IPS DF 6.9 (cell line): Measurements from ENCODE around the gene UBALD1.

Experiments used
- DNase-seq: peaks from one replicate; pipeline ENCODE4 v3.0.0-alpha.2; 2013; ENCODE audit warnings: low read depth, low spot score
- H3K27ac ChIP-seq: one replicate; pipeline ENCODE4 v1.5.1; 2013; ENCODE audit warnings: low read length, control low read depth
- H3K27me3 ChIP-seq: 2 replicates; pipeline ENCODE4 v1.6.1; 2013; ENCODE audit warnings: mild to moderate bottlenecking, low read length; ENCODE audit not compliant: control insufficient read depth, insufficient read depth
- H3K36me3 ChIP-seq: 2 replicates; pipeline ENCODE4 v1.6.1; 2013; ENCODE audit warnings: low read length; ENCODE audit not compliant: control insufficient read depth, insufficient read depth
- H3K4me1 ChIP-seq: 2 replicates; pipeline ENCODE4 v1.6.1; 2013; ENCODE audit warnings: low read length; ENCODE audit not compliant: control insufficient read depth, insufficient read depth
- H3K4me3 ChIP-seq: 2 replicates; pipeline ENCODE4 v1.5.1; 2013; ENCODE audit warnings: mild to moderate bottlenecking, low read length
- H3K9me3 ChIP-seq: 2 replicates; pipeline ENCODE4 v1.6.1; 2013; ENCODE audit warnings: low read length, inconsistent platforms; ENCODE audit not compliant: control insufficient read depth, insufficient read depth
- WGBS: extraction: QIAGEN DNeasy Blood & Tissue Kit; methylation state at CpG from one replicate; pipeline ENCODE4 v1.1.7; 2013; ENCODE audit warnings: mixed read lengths, missing lambda C conversion rate; ENCODE audit not compliant: insufficient read length, insufficient coverage; 5-methylcytosine and 5-hydroxymethylcytosine counted together

Gene UBALD1

GRCh38 chr16:4641895-4642294, 27.2 kb upstream of the UBALD1 start:
- no peaks in the 10 kb centered on the region; the same call in 1 of the 2 replicates for H3K4me1 ChIP-seq
- no peaks in the 10 kb centered on the region for H3K9me3 ChIP-seq
- DNase-seq: no peak
- H3K27ac ChIP-seq: no peak overlapping the region
- no peak overlapping the region for H3K4me3 ChIP-seq
- H3K27me3 ChIP-seq: no peaks in the 10 kb centered on the region
- H3K36me3 ChIP-seq: peaks cover 3% of the 10 kb centered on the region; the same call in 1 of the 2 replicates
- no CpG with 5 or more reads among the region's 14 CpGs for WGBS

DNA sequence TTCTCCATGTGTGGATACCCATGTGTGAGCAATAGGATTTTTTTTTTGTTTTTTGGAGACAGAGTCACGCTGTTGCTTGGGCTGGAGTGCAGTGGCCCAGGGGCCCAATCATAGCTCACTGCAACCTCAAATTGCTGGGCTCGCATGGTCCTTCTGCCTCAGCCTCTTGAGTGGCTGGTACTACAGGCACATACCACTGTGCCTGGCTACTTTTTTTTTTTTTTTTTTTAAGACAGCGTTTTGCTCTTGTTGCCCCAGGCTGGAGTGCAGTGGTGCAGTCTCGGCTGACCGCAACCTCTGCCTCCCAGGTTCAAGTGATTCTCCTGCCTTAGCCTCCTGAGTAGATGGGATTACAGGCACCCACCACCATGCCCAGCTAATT, 26.6 kb upstream of the UBALD1 start:
- no peak overlapping the region for H3K4me3 ChIP-seq
- no peak overlapping the region for H3K27ac ChIP-seq
- WGBS: no CpG with 5 or more reads among the region's 5 CpGs
- no peaks in the 10 kb centered on the region for H3K27me3 ChIP-seq
- peaks cover 3% of the 10 kb centered on the region; the same call in 1 of the 2 replicates for H3K36me3 ChIP-seq
- no peaks in the 10 kb centered on the region for H3K9me3 ChIP-seq
- no peak for DNase-seq
- H3K4me1 ChIP-seq: no peaks in the 10 kb centered on the region; the same call in 1 of the 2 replicates

GRCh38 chr16:4640572-4641305, 26.1 kb upstream of the UBALD1 start:
- no CpG with 5 or more reads among the region's 19 CpGs for WGBS
- H3K36me3 ChIP-seq: peaks cover 3% of the 10 kb centered on the region; the same call in 1 of the 2 replicates
- H3K9me3 ChIP-seq: no peaks in the 10 kb centered on the region
- H3K27me3 ChIP-seq: no peaks in the 10 kb centered on the region
- H3K27ac ChIP-seq: no peak overlapping the region
- no peak overlapping the region for H3K4me3 ChIP-seq
- H3K4me1 ChIP-seq: no peaks in the 10 kb centered on the region; the same call in 1 of the 2 replicates
- DNase-seq: no peak

DNA sequence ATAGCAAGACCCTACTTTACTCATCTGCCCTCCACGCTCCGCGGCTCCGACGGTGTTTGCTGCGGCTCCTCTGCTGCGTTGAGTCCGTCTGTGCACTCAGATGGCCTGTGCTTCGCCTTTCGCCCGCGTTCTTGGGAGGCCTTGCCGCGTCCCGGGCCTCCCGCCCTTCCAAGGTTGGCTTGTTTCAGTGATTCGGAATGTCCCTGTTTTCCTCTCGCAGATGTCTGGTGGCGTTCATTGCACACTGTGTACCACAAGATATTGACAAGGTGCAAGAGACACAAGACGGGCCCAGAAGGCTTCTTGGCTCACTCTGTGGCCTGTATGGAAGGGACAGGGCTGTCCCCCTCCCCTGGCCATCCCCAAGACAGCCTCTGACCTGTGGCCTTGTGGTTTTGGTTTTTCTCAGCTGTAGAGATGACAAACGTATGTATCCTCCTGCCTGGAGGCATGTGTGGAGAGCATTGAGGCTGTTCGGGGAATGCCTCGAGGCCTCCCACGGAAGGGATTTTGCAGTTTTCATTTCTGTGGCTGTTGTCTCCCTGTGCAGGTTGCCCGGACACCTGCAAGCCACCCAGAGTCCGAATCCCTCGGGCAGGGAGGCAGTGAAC, 25.3 kb upstream of the UBALD1 start:
- H3K27ac ChIP-seq: no peak overlapping the region
- no CpG with 5 or more reads among the region's 27 CpGs for WGBS

GRCh38 chr16:4637501-4638166, 22.9 kb upstream of the UBALD1 start:
- no CpG with 5 or more reads among the region's 21 CpGs for WGBS

More for the DNA sequence above, 25.3 kb upstream of the UBALD1 start:
- Histone ChIP-seq H3K4me3 (no peak overlapping the region), H3K36me3 (peaks cover 3% of the 10 kb centered on the region; the same call in 1 of the 2 replicates), H3K4me1 (no peaks in the 10 kb centered on the region; the same call in 1 of the 2 replicates), H3K27me3 (no peaks in the 10 kb centered on the region), H3K9me3 (no peaks in the 10 kb centered on the region)
- no peak for DNase-seq

GRCh38 chr16:4636196-4636595, 21.5 kb upstream of the UBALD1 start:
- H3K36me3 ChIP-seq: peaks cover 3% of the 10 kb centered on the region; the same call in 1 of the 2 replicates
- no peak for DNase-seq
- H3K4me1 ChIP-seq: no peaks in the 10 kb centered on the region; the same call in 1 of the 2 replicates
- no peak overlapping the region for H3K27ac ChIP-seq
- H3K9me3 ChIP-seq: no peaks in the 10 kb centered on the region
- H3K27me3 ChIP-seq: no peaks in the 10 kb centered on the region
- no peak overlapping the region for H3K4me3 ChIP-seq
- WGBS: no CpG with 5 or more reads among the region's 13 CpGs

More at GRCh38 chr16:4637501-4638166, 22.9 kb upstream of the UBALD1 start:
- Histone ChIP-seq H3K9me3 (no peaks in the 10 kb centered on the region), H3K27me3 (no peaks in the 10 kb centered on the region), H3K27ac (no peak overlapping the region), H3K4me1 (no peaks in the 10 kb centered on the region; the same call in 1 of the 2 replicates), H3K36me3 (peaks cover 3% of the 10 kb centered on the region; the same call in 1 of the 2 replicates), H3K4me3 (no peak overlapping the region)
- no peak for DNase-seq

DNA sequence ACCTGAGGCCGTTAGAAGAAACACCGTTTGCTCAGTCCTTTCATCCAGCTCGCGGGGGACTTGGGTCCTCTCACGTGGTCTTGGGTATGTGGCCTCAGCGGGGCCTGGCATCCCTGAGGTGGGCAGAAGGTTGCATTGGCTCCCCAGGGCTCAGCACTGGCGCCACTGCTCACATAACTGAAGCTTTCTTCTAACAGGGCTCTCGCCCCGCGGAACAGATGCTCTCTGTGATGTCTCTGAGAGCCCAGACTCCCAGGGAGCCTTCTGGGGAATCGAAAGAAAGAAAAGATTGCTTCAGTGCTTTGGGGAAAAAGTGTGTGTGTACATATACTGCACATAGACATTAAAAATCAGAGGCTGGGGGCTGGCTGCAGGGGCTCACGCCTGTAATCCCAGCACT, 20.1 kb upstream of the UBALD1 start:
- Histone ChIP-seq H3K4me3 (no peak overlapping the region), H3K27me3 (no peaks in the 10 kb centered on the region), H3K9me3 (no peaks in the 10 kb centered on the region), H3K36me3 (peaks cover 3% of the 10 kb centered on the region; the same call in 1 of the 2 replicates), H3K27ac (no peak overlapping the region), H3K4me1 (no peaks in the 10 kb centered on the region; the same call in 1 of the 2 replicates)
- no peak for DNase-seq
- WGBS: no CpG with 5 or more reads among the region's 12 CpGs

GRCh38 chr16:4633910-4634635, 19.4 kb upstream of the UBALD1 start:
- Histone ChIP-seq H3K4me3 (no peak overlapping the region), H3K9me3 (no peaks in the 10 kb centered on the region), H3K27ac (no peak overlapping the region), H3K36me3 (0 out of 2 replicates have a peak, but pooled peaks cover 3% of the 10 kb centered on the region), H3K4me1 (no peaks in the 10 kb centered on the region; the same call in 1 of the 2 replicates), H3K27me3 (no peaks in the 10 kb centered on the region)
- no CpG with 5 or more reads among the region's 20 CpGs for WGBS
- no peak for DNase-seq

DNA sequence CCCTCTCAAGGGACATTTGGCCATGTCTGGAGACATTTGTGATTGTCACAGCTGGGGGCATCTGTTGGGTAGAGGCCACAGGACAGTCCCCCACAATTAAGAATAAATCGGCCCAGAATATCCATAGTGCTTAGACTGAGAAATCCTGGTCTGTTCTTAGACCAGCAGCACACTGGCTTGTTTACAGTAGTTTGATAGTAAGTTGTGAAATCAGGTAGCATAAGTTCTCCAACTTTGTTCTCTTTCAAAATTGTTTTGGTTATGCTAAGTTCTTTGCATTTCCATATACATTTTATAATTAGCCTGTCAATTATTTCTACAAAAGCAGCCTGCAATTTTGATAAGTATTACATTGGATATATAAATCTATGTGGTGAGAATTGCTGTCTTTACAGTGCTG, 16.8 kb upstream of the UBALD1 start:
- Histone ChIP-seq H3K27me3 (no peaks in the 10 kb centered on the region), H3K4me1 (no peaks in the 10 kb centered on the region; the same call in 1 of the 2 replicates), H3K9me3 (no peaks in the 10 kb centered on the region), H3K36me3 (0 out of 2 replicates have a peak, but pooled peaks cover 2% of the 10 kb centered on the region), H3K27ac (no peak overlapping the region), H3K4me3 (no peak overlapping the region)
- WGBS: no CpG with 5 or more reads among the region's 1 CpG
- DNase-seq: no peak

DNA sequence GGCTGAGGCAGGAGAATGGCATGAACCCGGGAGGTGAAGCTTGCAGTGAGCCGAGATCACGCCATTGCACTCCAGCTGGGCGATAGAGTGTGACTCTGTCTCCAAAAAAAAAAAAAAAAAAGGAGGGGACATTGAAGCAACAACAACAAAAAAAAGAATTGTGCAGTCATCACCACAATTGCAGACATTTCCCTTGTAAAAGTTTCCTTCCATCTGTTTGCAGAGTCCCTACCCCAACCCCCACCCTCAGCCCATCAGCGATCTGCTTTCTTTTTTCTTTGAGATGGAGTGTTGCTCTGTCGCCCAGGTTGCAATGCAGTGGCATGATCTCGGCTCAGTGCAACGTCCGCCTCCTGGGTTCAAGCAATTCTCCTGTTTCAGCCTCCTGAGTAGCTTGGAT, 13.6 kb upstream of the UBALD1 start:
- peaks cover 2% of the 10 kb centered on the region; the same call in 1 of the 2 replicates for H3K4me1 ChIP-seq
- WGBS: no CpG with 5 or more reads among the region's 9 CpGs
- DNase-seq: no peak
- no peak overlapping the region for H3K27ac ChIP-seq
- 0 out of 2 replicates have a peak, but pooled peaks cover 2% of the 10 kb centered on the region for H3K36me3 ChIP-seq
- H3K4me3 ChIP-seq: no peak overlapping the region
- H3K9me3 ChIP-seq: no peaks in the 10 kb centered on the region
- H3K27me3 ChIP-seq: no peaks in the 10 kb centered on the region
